ENCODE data around the gene APOBEC3G.

The APOBEC3G gene

GRCh38 chr22:39092111-39092862 lies 15.2 kb downstream of the APOBEC3G start:
- DNase-seq: no peak

GRCh38 chr22:39094717-39095389 lies 17.8 kb downstream of the APOBEC3G start:
- DNase-seq: no peak

DNA sequence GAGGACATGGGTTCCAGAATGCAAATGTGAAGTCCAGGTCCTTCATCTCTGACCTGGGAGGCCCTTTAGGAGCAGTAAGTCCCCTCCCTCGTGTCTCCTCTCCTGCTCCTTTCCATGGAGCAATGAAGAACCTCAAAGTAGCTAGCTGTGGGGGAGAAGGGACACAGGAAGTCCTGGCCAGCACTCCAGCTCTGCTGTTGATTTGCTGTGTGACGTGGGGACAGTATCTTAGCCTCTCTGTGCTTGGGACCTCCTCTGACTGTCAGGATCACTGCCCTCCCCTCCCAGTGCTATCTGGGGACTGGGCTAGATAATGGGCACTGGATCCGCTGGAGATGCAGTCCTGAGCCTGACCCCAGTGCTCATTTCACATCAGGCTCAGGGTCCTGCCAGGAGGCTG lies 18.9 kb downstream of the APOBEC3G start:
- no peak for DNase-seq

DNA sequence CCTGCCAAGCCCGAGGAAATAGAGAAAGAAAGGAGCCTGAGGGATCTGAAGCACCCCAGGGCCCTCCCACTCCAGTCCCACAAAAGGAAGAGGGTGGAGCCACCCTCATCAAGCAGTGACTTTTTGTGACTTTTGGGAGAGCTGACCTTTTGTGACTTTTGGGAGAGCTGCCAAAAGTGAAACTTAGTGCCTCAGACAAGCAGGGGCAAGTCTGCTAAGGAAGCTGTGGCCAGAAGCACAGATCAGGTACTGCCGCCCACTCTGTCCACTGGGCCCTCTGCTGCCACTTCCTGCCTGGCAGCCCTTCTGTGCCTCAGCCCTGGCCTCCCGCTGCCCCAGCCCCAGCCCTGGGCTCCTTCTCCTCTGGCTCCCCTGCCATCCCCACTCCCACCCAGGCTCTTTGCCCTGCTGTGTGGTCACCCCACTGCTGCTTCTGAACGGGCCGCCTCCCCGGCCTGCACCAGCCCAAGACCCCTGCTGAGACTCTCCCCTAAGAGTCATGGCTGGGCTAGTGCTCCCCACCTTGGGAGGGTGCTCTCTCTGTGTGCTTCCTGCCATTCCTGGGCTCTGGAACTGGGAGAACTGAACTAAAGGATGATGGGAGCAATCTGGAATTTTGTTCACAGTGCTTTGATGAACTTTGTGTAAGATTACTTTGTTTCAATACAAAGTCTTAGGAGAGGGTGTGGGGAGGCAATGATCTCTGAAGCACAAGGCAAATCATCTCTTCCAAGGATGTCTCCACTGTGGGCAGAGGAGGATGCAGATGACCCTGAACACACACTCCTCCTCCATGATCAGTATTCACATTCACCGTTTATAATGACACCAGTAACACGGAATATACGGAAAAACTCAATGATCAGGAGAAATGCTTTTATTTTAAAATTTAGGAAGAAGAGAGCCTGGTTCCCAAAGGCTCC lies 20.3 kb downstream of the APOBEC3G start, which contains the start of gene APOBEC3H:
Gene APOBEC3H, plus strand, starts transcription at position 147 of the 923 bp plus-strand sequence. CDS start 3,035 bp downstream, outside the sequence.
- DNase-seq: no peak

- no peak for DNase-seq
These were observed 21.0 kb downstream of the APOBEC3G start for GRCh38 chr22:39098026-39098425.

GRCh38 chr22:39098576-39098975 lies 21.5 kb downstream of the APOBEC3G start:
- no peak for DNase-seq

GRCh38 chr22:39101226-39101625 lies 24.2 kb downstream of the APOBEC3G start:
- no peak for DNase-seq

DNA sequence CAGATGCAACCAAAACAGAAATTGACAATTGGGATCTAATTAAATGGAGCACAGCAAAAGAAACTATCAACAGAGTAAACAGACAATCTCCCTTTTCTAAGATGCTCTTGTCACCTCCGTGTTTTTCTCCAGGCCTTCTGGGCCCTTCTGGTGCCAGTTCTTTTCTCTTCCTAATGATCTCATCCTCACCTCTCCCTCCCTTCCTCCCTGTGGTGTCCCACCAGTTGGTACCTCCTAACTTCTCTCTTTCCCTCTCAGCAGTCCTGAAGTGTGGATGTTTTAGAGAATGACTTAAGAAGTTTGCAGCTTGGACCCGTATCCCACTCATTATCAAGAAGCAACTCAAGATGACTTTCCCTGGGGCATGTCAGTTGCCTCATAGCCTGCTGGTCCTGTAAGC lies 26.4 kb downstream of the APOBEC3G start:
- DNase-seq: no peak

- no peak for DNase-seq
These were observed 29.3 kb downstream of the APOBEC3G start for GRCh38 chr22:39106326-39106725.

GRCh38 chr22:39108487-39108886 lies 31.4 kb downstream of the APOBEC3G start:
- no peak for DNase-seq

DNA sequence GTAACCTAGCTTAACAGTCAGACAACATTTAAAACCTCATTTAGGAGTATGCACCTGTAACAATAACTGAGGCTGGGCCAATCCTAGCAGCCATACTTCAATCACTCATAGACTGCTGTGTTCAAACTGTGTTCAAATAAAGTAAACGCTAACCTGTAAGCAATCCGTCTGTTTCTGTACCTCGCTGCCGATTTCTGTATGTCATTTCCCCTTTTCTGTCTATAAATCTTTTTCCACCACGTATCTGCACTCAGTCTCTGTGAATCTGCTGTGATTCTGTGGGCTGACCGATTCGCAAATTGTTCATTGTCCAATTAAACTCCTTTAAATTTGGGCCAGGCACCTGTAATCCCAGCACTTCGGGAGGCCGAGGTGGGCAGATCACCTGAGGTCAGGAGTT lies 32.3 kb downstream of the APOBEC3G start:
- DNase-seq: no peak

GRCh38 chr22:39110631-39111561 lies 33.8 kb downstream of the APOBEC3G start:
- no peak for DNase-seq

- DNase-seq: no peak
These were observed 37.0 kb downstream of the APOBEC3G start for GRCh38 chr22:39114112-39114511.

GRCh38 chr22:39115570-39115969 lies 38.5 kb downstream of the APOBEC3G start:
- no peak for DNase-seq

DNA sequence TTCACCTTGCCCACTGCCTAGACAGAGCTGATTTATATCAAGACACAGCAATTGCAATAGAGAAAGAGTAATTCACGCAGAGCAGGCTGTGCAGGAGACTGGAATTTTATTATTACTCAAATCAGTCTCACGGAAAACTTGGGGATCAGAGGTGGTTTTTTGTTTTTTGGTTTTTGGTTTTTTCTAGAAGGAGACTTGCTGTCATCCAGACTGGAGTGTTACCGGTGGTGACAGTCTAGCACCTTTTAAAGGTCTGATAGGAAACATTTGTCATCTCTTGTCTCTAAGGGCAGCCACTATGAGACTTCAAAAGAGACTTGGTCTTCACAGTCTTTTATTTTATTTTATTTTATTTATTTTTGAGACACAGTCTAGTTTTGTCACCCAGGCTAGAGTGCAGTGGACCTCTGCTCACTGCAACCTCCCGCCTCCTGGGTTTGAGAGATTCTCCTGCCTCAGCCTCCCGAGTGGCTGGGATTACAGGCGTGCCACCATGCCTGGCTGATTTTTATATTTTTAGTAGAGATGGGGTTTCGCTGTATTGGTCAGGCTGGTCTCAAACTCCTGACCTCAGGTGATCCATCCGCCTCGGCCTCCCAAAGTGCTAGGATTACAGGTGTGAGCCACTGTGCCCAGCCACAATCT lies 39.0 kb downstream of the APOBEC3G start:
- no peak for DNase-seq

DNA sequence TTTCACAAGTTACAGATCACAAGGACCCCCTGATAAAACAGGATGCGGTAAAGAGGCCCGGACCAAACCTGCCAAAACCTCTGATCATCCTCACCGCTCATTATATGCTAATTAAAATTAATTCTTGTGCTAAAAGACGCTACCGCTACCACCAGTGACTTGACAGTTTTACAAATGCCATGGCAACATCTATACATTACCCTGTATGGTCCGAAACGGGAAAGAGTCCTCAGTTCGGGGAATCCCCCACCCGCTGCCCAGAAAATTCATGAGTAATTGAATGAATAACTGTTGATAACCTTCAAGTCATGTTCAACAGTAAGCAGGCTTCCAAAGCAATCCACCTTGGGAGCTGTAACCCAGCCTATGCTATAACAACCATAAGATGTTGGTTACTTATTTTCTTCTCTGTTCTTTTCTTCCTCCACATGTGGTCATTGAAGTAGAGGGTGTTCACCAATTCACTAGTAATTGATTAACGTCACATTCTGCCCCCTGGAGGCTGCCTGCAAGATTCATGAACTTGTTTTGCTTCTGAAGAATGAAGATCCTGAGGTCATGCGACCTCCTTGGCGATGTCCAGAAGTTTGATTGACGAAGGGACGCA lies 40.6 kb downstream of the APOBEC3G start:
- DNase-seq: peak; percentile 68

DNA sequence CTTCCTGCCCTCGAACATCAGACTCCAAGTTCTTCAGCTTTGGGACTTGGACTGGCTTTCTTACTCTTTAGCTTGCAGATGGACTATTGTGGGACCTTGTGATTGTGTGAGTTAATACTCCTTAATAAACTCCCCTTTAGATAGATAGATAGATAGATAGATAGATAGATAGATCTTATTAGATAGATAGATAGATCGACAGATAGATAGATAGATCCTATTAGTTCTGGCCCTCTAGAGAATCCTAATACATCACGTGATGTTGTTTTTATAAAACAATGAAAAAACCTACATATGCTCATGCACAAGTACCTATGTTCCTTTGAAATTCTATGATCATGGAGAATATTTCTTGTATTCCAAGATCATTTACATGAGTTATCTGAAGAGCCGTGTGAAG lies 43.9 kb downstream of the APOBEC3G start:
- DNase-seq: no peak

GRCh38 chr22:39122772-39123470 lies 45.8 kb downstream of the APOBEC3G start:
- no peak for DNase-seq

DNA sequence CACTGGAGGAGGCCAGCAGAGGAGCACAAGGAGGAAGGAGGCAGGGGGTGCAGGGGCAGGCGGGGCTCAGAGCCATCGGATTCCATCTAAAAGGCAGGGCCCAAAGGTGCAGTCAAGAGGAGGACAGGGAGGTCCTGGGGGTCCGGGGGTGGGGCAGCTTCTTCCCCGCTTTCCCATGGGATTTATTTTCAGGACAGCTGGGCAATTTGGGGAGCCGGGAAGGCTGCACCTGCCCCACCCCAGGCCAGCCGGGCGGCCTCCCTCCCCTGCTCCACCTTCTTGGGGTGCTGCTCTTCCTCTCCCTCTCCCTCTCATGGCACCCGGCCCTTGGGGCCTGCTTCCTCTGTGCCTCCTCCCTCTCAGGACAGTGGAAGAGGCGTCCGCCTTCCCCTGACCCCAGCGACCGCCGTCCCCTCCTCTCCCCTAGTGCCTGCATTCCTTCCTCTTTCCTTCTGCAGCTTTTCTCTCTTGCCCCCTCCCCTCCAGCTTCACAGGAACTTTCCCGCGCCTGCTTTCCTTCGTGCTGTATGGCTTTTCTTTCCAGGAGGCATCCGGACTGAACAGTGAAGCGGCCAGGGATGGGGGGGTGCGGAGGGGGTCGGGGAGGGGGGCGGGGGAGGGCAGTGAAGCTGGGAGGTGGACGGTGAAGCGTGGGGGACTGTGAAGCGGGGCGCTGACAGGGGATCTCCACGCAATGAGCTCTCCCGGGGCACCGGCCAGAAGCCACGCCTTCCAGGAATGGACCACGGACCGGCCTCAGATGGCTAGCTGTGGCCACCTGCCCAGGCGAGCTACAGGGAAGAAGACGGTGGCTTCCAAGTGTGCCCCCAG lies 46.9 kb downstream of the APOBEC3G start:
- DNase-seq: no peak

DNA sequence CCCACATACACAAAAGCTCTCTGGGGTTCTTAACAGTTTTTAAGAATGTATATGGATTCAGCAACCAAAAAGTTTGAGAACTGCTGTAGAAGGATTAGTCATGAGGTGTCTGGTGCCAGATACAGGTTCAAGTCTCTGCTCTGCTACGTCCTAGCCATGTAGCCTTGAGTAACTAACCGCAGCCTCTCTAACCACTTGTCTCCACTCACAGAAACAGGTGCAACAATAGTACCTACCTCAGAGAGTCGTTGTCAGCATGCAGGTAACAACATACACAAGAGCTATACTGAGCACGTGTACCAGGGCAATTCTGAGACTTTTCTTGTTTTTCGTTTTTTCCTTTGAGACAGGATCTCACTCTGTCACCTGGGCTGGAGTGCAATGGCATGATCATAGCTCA lies 48.5 kb downstream of the APOBEC3G start:
- no peak for DNase-seq
